ENCODE results near the gene TMEM63A.

GRCh38 chr1:225855503-225856300 is 26.5 kb downstream of the TMEM63A start:
- TF ChIP-seq CTCF (conservative IDR thresholded peaks at IDR 0.05) = no peak
- TF ChIP-seq EZH2 (IDR thresholded peaks at IDR 0.05; ENCODE audit: low read depth) = no peak

All from PC-9 (cell line).